ENCODE results near the gene TSHZ3.

The TSHZ3 gene

GRCh38 chr19:31349160-31349881 is at the start of gene TSHZ3:
Gene TSHZ3 (minus strand): TSS chr19:31349436. CDS start chr19:31349219, 217 bp downstream.
- DNase-seq, result peak; percentile 91

- no peak for DNase-seq
These were observed 48.1 kb upstream of the TSHZ3 start for GRCh38 chr19:31397308-31397707.

- DNase-seq, result no peak
These were observed 43.2 kb upstream of the TSHZ3 start for GRCh38 chr19:31392464-31392863.

- DNase-seq, result no peak
These were observed 42.3 kb upstream of the TSHZ3 start for GRCh38 chr19:31391518-31391917.

GRCh38 chr19:31390711-31391110 is 41.5 kb upstream of the TSHZ3 start:
- DNase-seq, result no peak

GRCh38 chr19:31389874-31390273 is 40.6 kb upstream of the TSHZ3 start:
- DNase-seq, result no peak

- no peak for DNase-seq
These were observed 38.6 kb upstream of the TSHZ3 start for GRCh38 chr19:31387717-31388301.

- no peak for DNase-seq
These were observed 37.6 kb upstream of the TSHZ3 start for GRCh38 chr19:31386806-31387205.

GRCh38 chr19:31385744-31386143 is 36.5 kb upstream of the TSHZ3 start:
- no peak for DNase-seq

GRCh38 chr19:31383553-31383952 is 34.3 kb upstream of the TSHZ3 start:
- no peak for DNase-seq

GRCh38 chr19:31380854-31381253 is 31.6 kb upstream of the TSHZ3 start:
- no peak for DNase-seq

- DNase-seq, result peak; percentile 92
These were observed 29.2 kb upstream of the TSHZ3 start for GRCh38 chr19:31378404-31378803.

GRCh38 chr19:31377736-31378135 is 28.5 kb upstream of the TSHZ3 start:
- DNase-seq, result no peak

- no peak for DNase-seq
These were observed 23.1 kb upstream of the TSHZ3 start for GRCh38 chr19:31372246-31372781.

GRCh38 chr19:31370216-31370615 is 21.0 kb upstream of the TSHZ3 start:
- DNase-seq, result no peak

- no peak for DNase-seq
These were observed 15.7 kb upstream of the TSHZ3 start for GRCh38 chr19:31364963-31365362.

- DNase-seq, result no peak
These were observed 12.5 kb upstream of the TSHZ3 start for GRCh38 chr19:31361728-31362127.

GRCh38 chr19:31357315-31357673 is 8.1 kb upstream of the TSHZ3 start:
- no peak for DNase-seq

- DNase-seq, result no peak
These were observed 7.5 kb upstream of the TSHZ3 start for GRCh38 chr19:31356587-31357314.

GRCh38 chr19:31355665-31356289 is 6.5 kb upstream of the TSHZ3 start:
- no peak for DNase-seq

- no peak for DNase-seq
These were observed 5.8 kb upstream of the TSHZ3 start for GRCh38 chr19:31354799-31355664.

- no peak for DNase-seq
These were observed 5.1 kb upstream of the TSHZ3 start for GRCh38 chr19:31354316-31354715.
